ENCODE measurements around the gene GGNBP2. TPM values are rescaled to one million over a fixed set of nuclear protein-coding genes. Genes with fewer than 3 reads are reported as not detected.

Gene GGNBP2
- total RNA-seq, 1 donor from 2014 or later, result 71.2 TPM

GRCh38 chr17:36545465-36546417 lies 1.0 kb downstream of the GGNBP2 start:
- Mint-ChIP-seq H3K27me3 (ENCODE audit: low read depth) (no peaks in the 10 kb centered on the region), H3K27ac (peak overlapping the region; percentile 98)
- no peak for TF ChIP-seq CTCF (IDR thresholded peaks at IDR 0.05; ENCODE audit: unreplicated experiment)

GRCh38 chr17:36546418-36547093 lies 1.8 kb downstream of the GGNBP2 start:
- Mint-ChIP-seq H3K27me3 (ENCODE audit: low read depth) (no peaks in the 10 kb centered on the region), H3K9me3 (no peaks in the 10 kb centered on the region), H3K27ac (peak overlapping the region; percentile 98), H3K4me1 (peaks cover 29% of the 10 kb centered on the region), H3K4me3 (peak overlapping the region; percentile 88), H3K36me3 (peaks cover 2% of the 10 kb centered on the region)
- no peak for TF ChIP-seq CTCF (IDR thresholded peaks at IDR 0.05; ENCODE audit: unreplicated experiment)
- DNase-seq (ENCODE audit: low spot score in 2 of 2, unreplicated experiment in 2 of 2), result no peak

More at GRCh38 chr17:36545465-36546417, 1.0 kb downstream of the GGNBP2 start:
- Mint-ChIP-seq H3K9me3 (no peaks in the 10 kb centered on the region), H3K4me3 (peak overlapping the region; percentile 88), H3K4me1 (peaks cover 29% of the 10 kb centered on the region), H3K36me3 (peaks cover 2% of the 10 kb centered on the region)
- peak; percentile 97 for DNase-seq (ENCODE audit: low spot score in 2 of 2, unreplicated experiment in 2 of 2)

- H3K27ac Mint-ChIP-seq, result peak overlapping the region; percentile 98
- peak overlapping the region; percentile 7 for H3K4me3 Mint-ChIP-seq
- peaks cover 2% of the 10 kb centered on the region for H3K36me3 Mint-ChIP-seq
- no peaks in the 10 kb centered on the region for H3K27me3 Mint-ChIP-seq (ENCODE audit: low read depth)
- no peak for TF ChIP-seq CTCF (IDR thresholded peaks at IDR 0.05; ENCODE audit: unreplicated experiment)
- peaks cover 29% of the 10 kb centered on the region for H3K4me1 Mint-ChIP-seq
- no peaks in the 10 kb centered on the region for H3K9me3 Mint-ChIP-seq
- no peak for DNase-seq (ENCODE audit: low spot score in 2 of 2, unreplicated experiment in 2 of 2)
Measured at GRCh38 chr17:36547776-36548175, 3.1 kb downstream of the GGNBP2 start.

GRCh38 chr17:36550491-36551417 lies 6.0 kb downstream of the GGNBP2 start:
- Mint-ChIP-seq H3K36me3 (peaks cover 4% of the 10 kb centered on the region), H3K27ac (peak overlapping the region; percentile 54), H3K9me3 (no peaks in the 10 kb centered on the region), H3K4me3 (no peak overlapping the region), H3K27me3 (ENCODE audit: low read depth) (no peaks in the 10 kb centered on the region), H3K4me1 (peaks cover 22% of the 10 kb centered on the region)
- no peak for TF ChIP-seq CTCF (IDR thresholded peaks at IDR 0.05; ENCODE audit: unreplicated experiment)
- DNase-seq (ENCODE audit: low spot score in 2 of 2, unreplicated experiment in 2 of 2), result no peak

GRCh38 chr17:36553459-36553858 lies 8.7 kb downstream of the GGNBP2 start:
- TF ChIP-seq CTCF (IDR thresholded peaks at IDR 0.05; ENCODE audit: unreplicated experiment), result no peak
- peaks cover 19% of the 10 kb centered on the region for H3K36me3 Mint-ChIP-seq
- no peak for DNase-seq (ENCODE audit: low spot score in 2 of 2, unreplicated experiment in 2 of 2)
- H3K4me1 Mint-ChIP-seq, result peaks cover 4% of the 10 kb centered on the region
- H3K27me3 Mint-ChIP-seq (ENCODE audit: low read depth), result no peaks in the 10 kb centered on the region
- H3K9me3 Mint-ChIP-seq, result no peaks in the 10 kb centered on the region
- no peak overlapping the region for H3K4me3 Mint-ChIP-seq
- H3K27ac Mint-ChIP-seq, result peak overlapping the region; percentile 18
